CD14-positive monocyte (primary cell): ENCODE measurements around the gene FKTN. TPM values are rescaled to one million over a fixed set of nuclear protein-coding genes. Genes with fewer than 3 reads are reported as not detected.
"Not testable (repeated sequence)": the region's sequence is repeated elsewhere in the genome, so short reads cannot be mapped to it uniquely, and the experiment has no call there.

ENCODE experiments used
- DNase-seq, 3 donors: peaks; one replicate each; pipeline ENCODE4 v3.0.0-alpha.2; 2011 to 2022
- H2AFZ ChIP-seq: 2 replicates; pipeline ENCODE4 v1.6.0; 2012; ENCODE audit warnings: mild to moderate bottlenecking, low read depth, low read length, inconsistent platforms; ENCODE audit not compliant: insufficient read depth, poor library complexity, severe bottlenecking
- H3K27ac ChIP-seq, 2 donors: 1 replicate in 1 of 2; 2 replicates in 1 of 2; pipeline ENCODE4 v1.5.1; 2012 to 2013; ENCODE audit warnings: low read length in 2 of 2, control low read depth in 1 of 2, inconsistent platforms in 1 of 2, low read depth in 1 of 2, mild to moderate bottlenecking in 1 of 2
- H3K27me3 ChIP-seq, 2 donors: one replicate each; pipeline versions ENCODE4 v1.6.0 to v1.6.1; 2011 to 2013; ENCODE audit warnings: low read length in 2 of 2; ENCODE audit not compliant: control insufficient read depth in 2 of 2, insufficient read depth in 2 of 2
- H3K36me3 ChIP-seq, 2 donors: replicated peaks in 1 of 2; 1 replicate in 1 of 2; 2 replicates in 1 of 2; pipeline versions ENCODE4 v1.5.1 to v1.6.1; 2012 to 2013; ENCODE audit warnings: low read length in 2 of 2, control low read depth in 1 of 2, inconsistent platforms in 1 of 2, mild to moderate bottlenecking in 1 of 2; ENCODE audit not compliant: insufficient read depth in 2 of 2, control insufficient read depth in 1 of 2
- H3K4me1 ChIP-seq, 2 donors: 1 replicate in 1 of 2; 2 replicates in 1 of 2; pipeline versions ENCODE4 v1.5.1 to v1.6.1; 2012 to 2013; ENCODE audit warnings: low read length in 2 of 2, control low read depth in 1 of 2, inconsistent platforms in 1 of 2, mild to moderate bottlenecking in 1 of 2, moderate library complexity in 1 of 2; ENCODE audit not compliant: insufficient read depth in 2 of 2, control insufficient read depth in 1 of 2
- H3K4me2 ChIP-seq: replicated peaks from 2 replicates; pipeline ENCODE3; 2012; ENCODE audit warnings: low read length, moderate library complexity, mild to moderate bottlenecking; ENCODE audit not compliant: poor library complexity, severe bottlenecking; ENCODE audit errors: extremely low read depth
- H3K4me3 ChIP-seq, 3 experiments: fragments of 200-600 bp in 1 of 3; sonication (generic) in 1 of 3; replicated peaks in 1 of 3; 1 replicate in 2 of 3; 2 replicates in 1 of 3; pipeline ENCODE4 v1.5.1; 2011 to 2013; ENCODE audit warnings: low read length in 3 of 3, mild to moderate bottlenecking in 3 of 3, control low read depth in 2 of 3, low read depth in 2 of 3, inconsistent platforms in 1 of 3, moderate library complexity in 1 of 3
- H3K79me2 ChIP-seq: 2 replicates; pipeline ENCODE4 v1.6.0; 2012; ENCODE audit warnings: mild to moderate bottlenecking, control low read depth, inconsistent platforms, low read length, moderate library complexity; ENCODE audit not compliant: insufficient read depth
- H3K9ac ChIP-seq: 2 replicates; pipeline ENCODE4 v1.6.0; 2017; ENCODE audit warnings: low read length, mild to moderate bottlenecking; ENCODE audit not compliant: insufficient read depth, poor library complexity, severe bottlenecking
- H3K9me3 ChIP-seq, 2 donors: replicated peaks in 1 of 2; 1 replicate in 1 of 2; 2 replicates in 1 of 2; pipeline versions ENCODE4 v1.5.1 to v1.6.1; 2012 to 2013; ENCODE audit warnings: low read length in 2 of 2, control low read depth in 1 of 2; ENCODE audit not compliant: control insufficient read depth in 1 of 2, insufficient read depth in 1 of 2
- H4K20me1 ChIP-seq: 2 replicates; pipeline ENCODE4 v1.6.0; 2012; ENCODE audit warnings: mild to moderate bottlenecking, low read length, control low read depth, moderate library complexity; ENCODE audit not compliant: insufficient read depth
- H3K27ac Mint-ChIP-seq, 7 donors: one replicate each; pipeline ENCODE4 v1.8.0; 2020; ENCODE audit warnings: mild to moderate bottlenecking in 7 of 7, mixed read lengths in 7 of 7, moderate library complexity in 6 of 7, inconsistent platforms in 2 of 7
- H3K27me3 Mint-ChIP-seq, 3 donors: one replicate each; pipeline ENCODE4 v1.8.0; 2021 to 2022; ENCODE audit warnings: low read depth in 3 of 3, mild to moderate bottlenecking in 3 of 3, mixed read lengths in 3 of 3, moderate library complexity in 3 of 3, inconsistent platforms in 1 of 3
- H3K36me3 Mint-ChIP-seq, 2 donors: one replicate each; pipeline ENCODE4 v1.8.0; 2020; ENCODE audit warnings: mixed read lengths in 2 of 2, inconsistent platforms in 1 of 2, mild to moderate bottlenecking in 1 of 2
- H3K4me1 Mint-ChIP-seq: one replicate; pipeline ENCODE4 v1.8.0; 2020; ENCODE audit warnings: mild to moderate bottlenecking, mixed read lengths
- H3K4me3 Mint-ChIP-seq, 2 donors: one replicate each; pipeline ENCODE4 v1.8.0; 2020; ENCODE audit warnings: mild to moderate bottlenecking in 2 of 2, mixed read lengths in 2 of 2, moderate library complexity in 1 of 2
- H3K9me3 Mint-ChIP-seq, 7 donors: one replicate each; pipeline ENCODE4 v1.8.0; 2020 to 2022; ENCODE audit warnings: mixed read lengths in 7 of 7, mild to moderate bottlenecking in 6 of 7, moderate library complexity in 6 of 7, inconsistent platforms in 2 of 7
- WGBS: methylation state at CpG from one replicate; pipeline ENCODE4 v1.1.5; 2013; ENCODE audit warnings: missing lambda C conversion rate; ENCODE audit not compliant: insufficient coverage; 5-methylcytosine and 5-hydroxymethylcytosine counted together
- intact Hi-C, 2 donors: fragments of 100-400 bp; cut with micrococcal nuclease; formaldehyde crosslinking; loops; one replicate each; pipeline versions ENCODE4 v1.15.0 to v1.15.1; 2023
- polyA plus RNA-seq, 3 donors: library from polyadenylated mRNA; depleted of rRNA in 1 of 3; unstranded in 2 of 3; stranded (reverse) in 1 of 3; fragments of 300-500 nt in 2 of 3; fragments of >200 nt in 1 of 3; fragmentation: Illumina TruSeq in 2 of 3; gene quantifications; 1 replicate in 2 of 3; 2 replicates in 1 of 3; pipeline ENCODE4 v1.2.3, GENCODE V29; 2012 to 2021
- TF ChIP-seq, protein P1 (sequence below): fragments of 200-600 bp; IDR thresholded peaks from one replicate; pipeline ENCODE4 v1.8.0; 2022; ENCODE audit warnings: antibody characterized with exemption, mild to moderate bottlenecking

Gene FKTN
- polyA plus RNA-seq, 3 donors: 1.7 to 3.2 (median 2.7) TPM

DNA sequence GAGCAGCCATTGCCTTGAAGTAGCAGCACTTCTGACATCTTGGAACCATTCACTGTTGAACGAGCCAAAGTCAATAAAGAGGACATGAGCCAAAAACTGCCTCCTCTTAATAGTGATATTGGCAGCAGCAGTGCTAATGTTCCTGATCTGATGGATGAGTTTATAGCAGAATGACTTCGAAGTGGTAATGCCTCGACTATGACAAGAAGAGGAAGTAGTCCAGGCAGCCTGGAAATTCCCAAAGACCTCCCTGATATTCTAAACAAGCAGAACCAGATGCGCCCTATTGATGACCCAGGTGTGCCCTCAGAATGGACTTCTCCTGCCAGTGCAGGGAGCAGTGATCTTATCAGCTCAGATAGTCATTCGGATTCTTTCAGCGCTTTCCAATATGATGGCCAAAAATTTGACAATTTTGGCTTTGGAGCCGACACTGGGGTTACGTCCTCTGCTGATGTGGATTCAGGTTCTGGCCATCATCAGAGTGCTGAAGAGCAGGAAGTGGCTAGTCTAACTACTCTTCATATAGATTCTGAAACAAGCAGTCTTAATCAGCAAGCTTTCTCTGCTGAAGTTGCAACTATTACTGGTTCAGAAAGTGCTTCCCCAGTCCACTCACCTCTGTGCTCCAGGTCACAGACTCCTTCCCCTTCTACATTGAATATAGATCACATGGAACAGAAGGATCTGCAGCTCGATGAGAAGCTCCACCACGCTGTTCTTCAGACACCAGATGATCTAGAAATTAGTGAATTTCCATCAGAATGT, 35.1 kb upstream of the FKTN start:
- H3K4me3 ChIP-seq, H3K9me3 ChIP-seq, H4K20me1 ChIP-seq, H3K4me3 Mint-ChIP-seq, H3K27ac Mint-ChIP-seq, H3K27ac ChIP-seq, H3K4me1 Mint-ChIP-seq, H3K4me2 ChIP-seq, H3K36me3 ChIP-seq, H3K27me3 Mint-ChIP-seq, H3K36me3 Mint-ChIP-seq, H3K4me1 ChIP-seq, intact Hi-C loops, DNase-seq, H2AFZ ChIP-seq, H3K27me3 ChIP-seq, H3K9ac ChIP-seq, H3K79me2 ChIP-seq: not testable (repeated sequence)
- peaks cover 0 to 16% (median 4%) of the 10 kb centered on the region in 7 donors for H3K9me3 Mint-ChIP-seq
- 100% methylated on average over 2 of the region's 10 CpGs for WGBS

DNA sequence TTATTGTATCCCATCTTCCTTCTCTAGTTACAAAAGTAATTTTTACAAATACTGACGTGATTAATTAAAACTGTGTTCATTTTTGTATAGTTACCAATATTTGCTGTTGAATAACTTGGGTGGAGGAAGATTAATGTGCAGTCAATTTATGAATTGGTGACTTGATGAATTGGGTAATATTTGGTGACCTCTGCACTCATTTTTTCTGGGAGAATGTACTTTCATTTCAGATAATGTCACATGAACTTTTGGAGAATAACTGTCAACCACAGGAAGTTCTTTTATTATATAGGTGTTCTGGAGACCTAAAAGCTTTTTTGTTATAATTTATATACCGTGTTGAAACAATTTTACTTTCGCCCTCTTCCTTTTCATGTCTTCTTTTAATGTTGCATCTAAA, 26.4 kb upstream of the FKTN start:
- Histone ChIP-seq H3K4me3 (no peak overlapping the region), H3K27me3 (no peaks in the 10 kb centered on the region), H3K4me2 (no peak overlapping the region), H3K79me2 (no peaks in the 10 kb centered on the region), H3K36me3 (no peaks in the 10 kb centered on the region), H2AFZ (no peak overlapping the region), H3K9me3 (no peaks in the 10 kb centered on the region), H3K4me1 (no peaks in the 10 kb centered on the region), H3K9ac (no peak overlapping the region), H3K27ac (no peak overlapping the region), H4K20me1 (no peaks in the 10 kb centered on the region)
- Mint-ChIP-seq H3K27me3 (no peaks in the 10 kb centered on the region), H3K27ac (no peak overlapping the region), H3K36me3 (peaks cover 10 to 19% of the 10 kb centered on the region in 2 donors), H3K4me3 (no peak overlapping the region), H3K4me1 (no peaks in the 10 kb centered on the region), H3K9me3 (peaks cover 0 to 5% (median 4%) of the 10 kb centered on the region in 7 donors)
- TF ChIP-seq, protein P1, sequence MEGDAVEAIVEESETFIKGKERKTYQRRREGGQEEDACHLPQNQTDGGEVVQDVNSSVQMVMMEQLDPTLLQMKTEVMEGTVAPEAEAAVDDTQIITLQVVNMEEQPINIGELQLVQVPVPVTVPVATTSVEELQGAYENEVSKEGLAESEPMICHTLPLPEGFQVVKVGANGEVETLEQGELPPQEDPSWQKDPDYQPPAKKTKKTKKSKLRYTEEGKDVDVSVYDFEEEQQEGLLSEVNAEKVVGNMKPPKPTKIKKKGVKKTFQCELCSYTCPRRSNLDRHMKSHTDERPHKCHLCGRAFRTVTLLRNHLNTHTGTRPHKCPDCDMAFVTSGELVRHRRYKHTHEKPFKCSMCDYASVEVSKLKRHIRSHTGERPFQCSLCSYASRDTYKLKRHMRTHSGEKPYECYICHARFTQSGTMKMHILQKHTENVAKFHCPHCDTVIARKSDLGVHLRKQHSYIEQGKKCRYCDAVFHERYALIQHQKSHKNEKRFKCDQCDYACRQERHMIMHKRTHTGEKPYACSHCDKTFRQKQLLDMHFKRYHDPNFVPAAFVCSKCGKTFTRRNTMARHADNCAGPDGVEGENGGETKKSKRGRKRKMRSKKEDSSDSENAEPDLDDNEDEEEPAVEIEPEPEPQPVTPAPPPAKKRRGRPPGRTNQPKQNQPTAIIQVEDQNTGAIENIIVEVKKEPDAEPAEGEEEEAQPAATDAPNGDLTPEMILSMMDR: no peak
- intact Hi-C loops: no loop called here
- no CpG with 5 or more reads among the region's 3 CpGs for WGBS
- DNase-seq: no peak
